ENCODE results near the gene GSS. TPM values are rescaled to one million over a fixed set of nuclear protein-coding genes. Genes with fewer than 3 reads are reported as not detected.

Gene GSS
- polyA plus RNA-seq, 3 donors = 30.4 to 52.9 (median 34.0) TPM

DNA sequence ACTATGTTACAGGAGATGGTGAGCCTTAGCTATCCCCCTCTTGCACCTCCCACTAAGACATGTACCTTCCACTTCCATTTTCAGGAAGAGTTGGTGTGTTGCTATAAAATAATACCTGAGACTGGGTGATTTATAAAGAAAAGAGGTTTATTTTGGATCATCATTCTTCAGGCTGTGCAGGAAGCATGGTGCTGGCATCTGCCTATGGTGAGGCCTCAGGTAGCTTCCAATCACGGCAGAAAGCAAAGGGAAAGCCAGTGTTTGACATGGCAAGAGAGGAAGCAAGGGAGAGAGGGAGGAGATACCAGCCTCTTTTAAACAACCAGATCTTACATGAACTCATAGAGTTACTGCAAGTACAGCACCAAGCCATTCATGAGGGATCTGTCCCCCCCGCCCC is 32.2 kb downstream of the GSS start:
- no peaks in the 10 kb centered on the region for H3K9me3 Mint-ChIP-seq
- no peak overlapping the region for H3K27ac Mint-ChIP-seq
- H3K36me3 ChIP-seq (replicated peaks in 1 of 2; ENCODE audit: control insufficient read depth in 1 of 2, insufficient read depth in 2 of 2, low read length in 2 of 2) = peaks cover 92 to 100% of the 10 kb centered on the region in 2 donors
- no peaks in the 10 kb centered on the region for H4K20me1 ChIP-seq (ENCODE audit: insufficient read depth, low read length)
- intact Hi-C loops (cut with micrococcal nuclease) = no loop called here
- no peak overlapping the region for H3K4me3 ChIP-seq (replicated peaks in 1 of 3; ENCODE audit: low read depth in 2 of 3, low read length in 3 of 3)
- no peaks in the 10 kb centered on the region for H3K4me1 ChIP-seq (ENCODE audit: control insufficient read depth in 1 of 2, insufficient read depth in 2 of 2, low read length in 2 of 2)
- no peaks in the 10 kb centered on the region for H3K79me2 ChIP-seq (ENCODE audit: insufficient read depth, low read length)
- H3K4me3 Mint-ChIP-seq = no peak overlapping the region
- peaks cover 0 to 4% (median 0%) of the 10 kb centered on the region in 3 donors for H3K27me3 Mint-ChIP-seq (ENCODE audit: low read depth in 3 of 3)
- no peak overlapping the region for H3K27ac ChIP-seq (ENCODE audit: low read depth in 1 of 2, low read length in 2 of 2)
- H2AFZ ChIP-seq (ENCODE audit: insufficient read depth, low read depth, low read length, poor library complexity, severe bottlenecking) = no peak overlapping the region
- H3K27me3 ChIP-seq (ENCODE audit: control insufficient read depth in 2 of 2, insufficient read depth in 2 of 2, low read length in 2 of 2) = no peaks in the 10 kb centered on the region
- no peak overlapping the region for H3K4me2 ChIP-seq (replicated peaks; ENCODE audit: extremely low read depth, low read length, poor library complexity, severe bottlenecking)
- H3K9me3 ChIP-seq (replicated peaks in 1 of 2; ENCODE audit: control insufficient read depth in 1 of 2, insufficient read depth in 1 of 2, low read length in 2 of 2) = no peaks in the 10 kb centered on the region
- TF ChIP-seq, protein P1, sequence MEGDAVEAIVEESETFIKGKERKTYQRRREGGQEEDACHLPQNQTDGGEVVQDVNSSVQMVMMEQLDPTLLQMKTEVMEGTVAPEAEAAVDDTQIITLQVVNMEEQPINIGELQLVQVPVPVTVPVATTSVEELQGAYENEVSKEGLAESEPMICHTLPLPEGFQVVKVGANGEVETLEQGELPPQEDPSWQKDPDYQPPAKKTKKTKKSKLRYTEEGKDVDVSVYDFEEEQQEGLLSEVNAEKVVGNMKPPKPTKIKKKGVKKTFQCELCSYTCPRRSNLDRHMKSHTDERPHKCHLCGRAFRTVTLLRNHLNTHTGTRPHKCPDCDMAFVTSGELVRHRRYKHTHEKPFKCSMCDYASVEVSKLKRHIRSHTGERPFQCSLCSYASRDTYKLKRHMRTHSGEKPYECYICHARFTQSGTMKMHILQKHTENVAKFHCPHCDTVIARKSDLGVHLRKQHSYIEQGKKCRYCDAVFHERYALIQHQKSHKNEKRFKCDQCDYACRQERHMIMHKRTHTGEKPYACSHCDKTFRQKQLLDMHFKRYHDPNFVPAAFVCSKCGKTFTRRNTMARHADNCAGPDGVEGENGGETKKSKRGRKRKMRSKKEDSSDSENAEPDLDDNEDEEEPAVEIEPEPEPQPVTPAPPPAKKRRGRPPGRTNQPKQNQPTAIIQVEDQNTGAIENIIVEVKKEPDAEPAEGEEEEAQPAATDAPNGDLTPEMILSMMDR (IDR thresholded peaks at IDR 0.05) = no peak
- peaks cover 0 to 43% of the 10 kb centered on the region in 2 donors for H3K36me3 Mint-ChIP-seq
- no peak for DNase-seq
- H3K9ac ChIP-seq (ENCODE audit: insufficient read depth, low read length, poor library complexity, severe bottlenecking) = no peak overlapping the region
- no CpG with 5 or more reads among the region's 2 CpGs for WGBS (ENCODE audit: insufficient coverage)
- H3K4me1 Mint-ChIP-seq = peaks cover 1% of the 10 kb centered on the region

DNA sequence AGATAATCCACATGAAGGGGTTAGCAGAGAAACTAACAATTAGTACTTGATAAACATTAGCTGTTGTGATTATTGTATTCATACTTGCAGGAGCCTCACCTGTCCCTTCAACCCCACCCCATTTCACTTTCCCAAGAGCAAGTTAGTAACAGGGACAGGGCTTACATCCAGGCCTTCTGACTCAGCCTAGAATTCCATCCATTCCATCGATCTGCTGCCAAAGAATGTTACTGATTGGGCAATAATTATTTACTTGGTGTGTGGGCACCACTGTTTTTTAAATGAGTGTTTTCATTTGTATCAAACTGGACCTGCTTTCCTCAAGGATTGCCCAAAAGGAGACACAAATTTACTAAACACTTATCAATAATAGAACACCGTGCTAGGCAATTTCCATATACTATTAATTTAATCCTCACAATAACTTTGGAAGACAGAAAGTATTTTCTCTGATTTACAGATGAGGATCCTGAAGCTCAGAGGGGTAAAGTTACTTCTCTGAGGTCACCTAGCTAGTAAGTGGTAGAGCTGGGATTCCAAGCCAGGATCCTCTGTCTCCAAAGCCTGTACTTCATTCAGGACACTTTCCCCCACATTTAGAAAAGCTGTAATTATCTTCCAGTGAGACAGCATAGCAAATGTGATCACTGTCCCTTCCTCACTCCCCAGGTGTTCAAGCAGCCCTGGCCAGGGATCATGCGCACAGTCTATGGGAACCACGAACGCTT is 32.8 kb downstream of the GSS start:
- Histone ChIP-seq H3K4me1 (ENCODE audit: control insufficient read depth in 1 of 2, insufficient read depth in 2 of 2, low read length in 2 of 2) (no peaks in the 10 kb centered on the region), H3K9me3 (replicated peaks in 1 of 2; ENCODE audit: control insufficient read depth in 1 of 2, insufficient read depth in 1 of 2, low read length in 2 of 2) (no peaks in the 10 kb centered on the region), H2AFZ (ENCODE audit: insufficient read depth, low read depth, low read length, poor library complexity, severe bottlenecking) (no peak overlapping the region), H3K4me3 (replicated peaks in 1 of 3; ENCODE audit: low read depth in 2 of 3, low read length in 3 of 3) (no peak overlapping the region), H3K27me3 (ENCODE audit: control insufficient read depth in 2 of 2, insufficient read depth in 2 of 2, low read length in 2 of 2) (no peaks in the 10 kb centered on the region), H3K9ac (ENCODE audit: insufficient read depth, low read length, poor library complexity, severe bottlenecking) (no peak overlapping the region), H3K27ac (ENCODE audit: low read depth in 1 of 2, low read length in 2 of 2) (no peak overlapping the region), H4K20me1 (ENCODE audit: insufficient read depth, low read length) (no peaks in the 10 kb centered on the region), H3K36me3 (replicated peaks in 1 of 2; ENCODE audit: control insufficient read depth in 1 of 2, insufficient read depth in 2 of 2, low read length in 2 of 2) (peaks cover 89 to 100% of the 10 kb centered on the region in 2 donors), H3K79me2 (ENCODE audit: insufficient read depth, low read length) (no peaks in the 10 kb centered on the region), H3K4me2 (replicated peaks; ENCODE audit: extremely low read depth, low read length, poor library complexity, severe bottlenecking) (no peak overlapping the region)
- peaks cover 0 to 42% of the 10 kb centered on the region in 2 donors for H3K36me3 Mint-ChIP-seq
- no peak overlapping the region for H3K27ac Mint-ChIP-seq
- TF ChIP-seq, protein P1 (IDR thresholded peaks at IDR 0.05) = no peak
- no CpG with 5 or more reads among the region's 5 CpGs for WGBS (ENCODE audit: insufficient coverage)
- no peak overlapping the region for H3K4me3 Mint-ChIP-seq
- peaks cover 0 to 2% (median 0%) of the 10 kb centered on the region in 7 donors for H3K9me3 Mint-ChIP-seq
- peaks cover 0 to 4% (median 0%) of the 10 kb centered on the region in 3 donors for H3K27me3 Mint-ChIP-seq (ENCODE audit: low read depth in 3 of 3)
- peaks cover 1% of the 10 kb centered on the region for H3K4me1 Mint-ChIP-seq
- DNase-seq = no peak
- intact Hi-C loops (cut with micrococcal nuclease) = no loop called here

All from CD14-positive monocyte (primary cell).